Panc1 (cell line): ENCODE results near the gene NPIPA5. TPM values are rescaled to one million over a fixed set of nuclear protein-coding genes. Genes with fewer than 3 reads are reported as not detected.

Experiments used
- ATAC-seq: fragments of 200-7000 bp; cut with Tn5 transposase; 2 replicates; pipeline ENCODE4 v1.9.1; 2020; ENCODE audit warnings: mild to moderate bottlenecking, moderate library complexity
- BruUV-seq: library from RNA; stranded (reverse); fragments of 400-500 nt; replicated peaks from 2 replicates; lab custom pipeline; 2021; lab: Mats Ljungman, UMichigan
- CTCF ChIA-PET: fragments of 300-600 bp; sonication (Branson Sonifier 250); formaldehyde crosslinking; loops from one replicate; lab custom pipeline; 2022; ENCODE audit warnings: antibody characterized with exemption; lab: Charles Lee
- POLR2A ChIA-PET: fragments of 300-600 bp; sonication (Branson Sonifier 250); formaldehyde crosslinking; loops from one replicate; lab custom pipeline; 2022; ENCODE audit warnings: antibody characterized with exemption; lab: Charles Lee
- DNase-seq: peaks from one replicate; pipeline ENCODE4 v3.0.0-alpha.2; 2010; ENCODE audit warnings: low read depth, low spot score
- H3K27ac ChIP-seq: 2 replicates; pipeline ENCODE4 v1.5.1; 2011; ENCODE audit warnings: mild to moderate bottlenecking, low read length, inconsistent platforms
- H3K27me3 ChIP-seq: fragments of 200-500 bp; sonication (Bioruptor generic); 2 replicates; pipeline ENCODE4 v1.6.0; 2014; ENCODE audit warnings: low read length, inconsistent platforms; ENCODE audit not compliant: control insufficient read depth, insufficient read depth
- H3K36me3 ChIP-seq: fragments of 200-500 bp; sonication (Bioruptor generic); 2 replicates; pipeline ENCODE4 v1.5.1; 2014; ENCODE audit warnings: inconsistent platforms, mild to moderate bottlenecking, low read length, moderate library complexity; ENCODE audit not compliant: control insufficient read depth, insufficient read depth
- H3K4me1 ChIP-seq: 2 replicates; pipeline ENCODE4 v1.5.1; 2011; ENCODE audit warnings: inconsistent platforms, mild to moderate bottlenecking, low read length, moderate library complexity; ENCODE audit not compliant: control insufficient read depth, insufficient read depth
- H3K4me3 ChIP-seq, 2 experiments: 2 replicates each; pipeline ENCODE4 v1.5.1; 2011 to 2012; ENCODE audit warnings: low read depth in 2 of 2, low read length in 2 of 2, mild to moderate bottlenecking in 2 of 2, inconsistent platforms in 1 of 2, moderate library complexity in 1 of 2
- H3K9me3 ChIP-seq: fragments of 200-500 bp; sonication (Bioruptor generic); 2 replicates; pipeline ENCODE4 v1.5.1; 2014; ENCODE audit warnings: low read depth, mild to moderate bottlenecking, inconsistent platforms, low read length, moderate library complexity; ENCODE audit not compliant: control insufficient read depth, insufficient read depth
- POLR2AphosphoS5 ChIP-seq: IDR thresholded peaks from 2 replicates; pipeline ENCODE4 v1.6.1; 2012; ENCODE audit warnings: mild to moderate bottlenecking, low read depth, low read length, moderate library complexity
- REST ChIP-seq, 2 experiments: IDR thresholded peaks; 2 replicates each; pipeline ENCODE4 v1.6.1; 2011 to 2012; ENCODE audit warnings: low read depth in 2 of 2, control low read depth in 1 of 2, low read length in 1 of 2, mild to moderate bottlenecking in 1 of 2, moderate library complexity in 1 of 2; ENCODE audit not compliant: insufficient read depth in 1 of 2
- SIN3A ChIP-seq: IDR thresholded peaks from 2 replicates; pipeline ENCODE4 v1.6.1; 2012; ENCODE audit warnings: low read depth, mild to moderate bottlenecking, low read length, moderate library complexity, borderline replicate concordance; ENCODE audit not compliant: insufficient read depth
- TCF7L2 ChIP-seq: IDR thresholded peaks from 2 replicates; pipeline ENCODE4 v1.6.1; 2011; ENCODE audit warnings: mild to moderate bottlenecking, low read depth, low read length, inconsistent platforms
- in situ Hi-C: cut with HindIII; loops from 2 replicates; pipeline ENCODE4 v1.10.0; 2016; ENCODE audit warnings: low sequenced_read_pairs, low pct_unique_long_range_greater_than_20kb
- intact Hi-C: fragments of 100-400 bp; cut with micrococcal nuclease; formaldehyde crosslinking; loops from one replicate; pipeline ENCODE4 v1.10.0; 2022; ENCODE audit not compliant: unreplicated experiment
- total RNA-seq: library from RNA; stranded (reverse); gene quantifications from one replicate; pipeline ENCODE4 v1.2.1, GENCODE V29; 2021; ENCODE audit not compliant: unreplicated experiment
- TF ChIP-seq, protein P1 (sequence below): fragments of 450-650 bp; IDR thresholded peaks from 2 replicates; pipeline ENCODE4 v1.5.1; 2017; ENCODE audit warnings: mild to moderate bottlenecking

Gene NPIPA5
- total RNA-seq, 1 experiment from 2014 or later, result 0.26 TPM

DNA sequence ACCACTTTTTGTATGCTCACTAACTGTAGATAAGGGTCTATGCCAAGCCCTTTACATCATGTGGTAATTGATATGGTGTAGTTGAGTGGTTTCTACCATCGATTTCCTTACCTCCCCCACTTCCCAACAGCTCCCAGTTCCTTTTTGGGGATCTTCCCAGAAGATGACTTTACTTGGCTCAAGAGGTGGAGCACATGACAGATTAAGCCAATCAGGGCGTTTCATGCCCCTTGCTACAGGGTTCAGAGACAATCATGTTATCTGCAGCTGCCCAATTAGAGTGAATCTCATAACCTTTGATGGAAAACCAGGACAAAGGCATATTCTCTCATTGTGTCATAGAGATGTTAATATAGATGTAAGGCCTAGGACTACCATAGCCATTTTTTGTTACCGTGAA is 40.1 kb upstream of the NPIPA5 start:
- ATAC-seq, result no peak
- Histone ChIP-seq H3K36me3 (no peaks in the 10 kb centered on the region), H3K9me3 (no peaks in the 10 kb centered on the region), H3K4me3 (no peak overlapping the region), H3K4me1 (no peaks in the 10 kb centered on the region), H3K27ac (no peak overlapping the region), H3K27me3 (no peaks in the 10 kb centered on the region)
- TF ChIP-seq TCF7L2 (no peak), POLR2AphosphoS5 (no peak), SIN3A (no peak), REST (IDR thresholded peaks at IDR 0.05; ENCODE audit: insufficient read depth in 1 of 2, low read depth in 2 of 2, low read length in 1 of 2) (no peak)
- TF ChIP-seq, protein P1, sequence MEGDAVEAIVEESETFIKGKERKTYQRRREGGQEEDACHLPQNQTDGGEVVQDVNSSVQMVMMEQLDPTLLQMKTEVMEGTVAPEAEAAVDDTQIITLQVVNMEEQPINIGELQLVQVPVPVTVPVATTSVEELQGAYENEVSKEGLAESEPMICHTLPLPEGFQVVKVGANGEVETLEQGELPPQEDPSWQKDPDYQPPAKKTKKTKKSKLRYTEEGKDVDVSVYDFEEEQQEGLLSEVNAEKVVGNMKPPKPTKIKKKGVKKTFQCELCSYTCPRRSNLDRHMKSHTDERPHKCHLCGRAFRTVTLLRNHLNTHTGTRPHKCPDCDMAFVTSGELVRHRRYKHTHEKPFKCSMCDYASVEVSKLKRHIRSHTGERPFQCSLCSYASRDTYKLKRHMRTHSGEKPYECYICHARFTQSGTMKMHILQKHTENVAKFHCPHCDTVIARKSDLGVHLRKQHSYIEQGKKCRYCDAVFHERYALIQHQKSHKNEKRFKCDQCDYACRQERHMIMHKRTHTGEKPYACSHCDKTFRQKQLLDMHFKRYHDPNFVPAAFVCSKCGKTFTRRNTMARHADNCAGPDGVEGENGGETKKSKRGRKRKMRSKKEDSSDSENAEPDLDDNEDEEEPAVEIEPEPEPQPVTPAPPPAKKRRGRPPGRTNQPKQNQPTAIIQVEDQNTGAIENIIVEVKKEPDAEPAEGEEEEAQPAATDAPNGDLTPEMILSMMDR, result no peak
- POLR2A ChIA-PET, result no interaction called here
- CTCF ChIA-PET, result no interaction called here
- BruUV-seq, result no TSS peak
- no peak for DNase-seq
- intact Hi-C loops (no loop called here), in situ Hi-C loops (no loop called here)

DNA sequence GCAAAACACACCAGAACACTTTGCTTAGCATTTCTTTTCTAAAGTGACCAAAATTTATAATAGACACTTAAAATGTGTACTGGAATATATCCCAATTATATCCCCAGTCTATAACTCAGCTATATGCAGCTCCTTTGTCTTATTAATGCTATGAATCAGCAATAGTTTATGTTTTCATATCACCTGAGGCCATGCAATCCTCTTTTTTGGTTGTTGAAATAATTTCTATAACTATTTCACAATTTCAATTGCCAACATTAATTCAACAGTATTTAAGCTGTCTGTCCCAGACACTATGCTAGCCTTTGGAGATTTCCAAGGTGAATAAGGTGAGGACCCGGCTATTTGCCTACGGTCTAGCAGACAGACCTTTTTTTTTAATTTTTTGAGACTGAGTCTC is 39.1 kb upstream of the NPIPA5 start:
- no peaks in the 10 kb centered on the region for H3K9me3 ChIP-seq
- DNase-seq, result no peak
- ChIA-PET POLR2A (no interaction called here), CTCF (interaction anchor here (1.5 kb wide), 1 partner anchor 10 kb away, joined by 3 read pairs; no protein-coding TSS in a partner anchor)
- ATAC-seq, result no peak
- in situ Hi-C loops, result no loop called here
- intact Hi-C loops, result no loop called here
- no peak for TF ChIP-seq REST (IDR thresholded peaks at IDR 0.05; ENCODE audit: insufficient read depth in 1 of 2, low read depth in 2 of 2, low read length in 1 of 2)
- no peak for TF ChIP-seq SIN3A
- no peak for TF ChIP-seq POLR2AphosphoS5
- TF ChIP-seq, protein P1, result no peak
- TF ChIP-seq TCF7L2, result no peak
- BruUV-seq, result no TSS peak
- no peak overlapping the region for H3K4me3 ChIP-seq
- no peaks in the 10 kb centered on the region for H3K36me3 ChIP-seq
- no peaks in the 10 kb centered on the region for H3K4me1 ChIP-seq
- H3K27me3 ChIP-seq, result no peaks in the 10 kb centered on the region
- no peak overlapping the region for H3K27ac ChIP-seq
